Measurements from ENCODE around the gene SVIL.

SVIL gene

GRCh38 chr10:29634764-29635625 is at the start of gene SVIL:
SVIL (minus strand) TSS chr10:29634971; CDS start chr10:29555058, 79,913 bp downstream.
- peak; percentile 36; the same call in 1 of the 2 replicates for TF ChIP-seq TCF12 (IDR thresholded peaks at IDR 0.05; ENCODE audit: low read depth)
- peak; percentile 39; the same call in 1 of the 2 replicates for TF ChIP-seq MAX (IDR thresholded peaks at IDR 0.05)
- TF ChIP-seq USF1 (IDR thresholded peaks at IDR 0.05): no peak
- TF ChIP-seq CEBPB (IDR thresholded peaks at IDR 0.05): peak; percentile 31; the same call in 1 of the 2 replicates

GRCh38 chr10:29681676-29682448 is 47.1 kb upstream of the SVIL start:
- no peak for TF ChIP-seq RAD21 (IDR thresholded peaks at IDR 0.05; ENCODE audit: low read depth)

DNA sequence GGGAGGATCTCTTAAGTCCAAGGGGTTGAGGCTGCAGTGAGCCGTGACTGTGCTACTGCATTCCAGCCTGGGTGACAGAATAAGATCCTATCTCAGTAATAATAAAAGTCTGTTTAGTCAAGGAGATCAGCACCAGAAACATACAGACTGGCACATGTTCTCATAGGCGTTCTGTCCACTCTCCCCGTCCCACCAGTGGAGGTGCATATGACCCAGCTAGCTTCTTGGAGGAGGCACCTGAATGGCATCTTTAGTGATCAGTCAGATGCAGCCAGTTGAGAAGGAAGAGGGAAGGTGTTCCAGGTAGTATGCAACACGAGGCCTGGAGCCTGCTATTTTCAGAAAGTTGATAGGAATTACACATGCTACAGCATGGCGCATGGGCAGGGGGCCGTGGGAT is 45.3 kb upstream of the SVIL start:
- TF ChIP-seq RAD21 (IDR thresholded peaks at IDR 0.05; ENCODE audit: low read depth) (no peak), MAX (IDR thresholded peaks at IDR 0.05) (no peak), CREB1 (IDR thresholded peaks at IDR 0.05; ENCODE audit: low read depth) (no peak), ZBTB7A (IDR thresholded peaks at IDR 0.05; ENCODE audit: low read depth) (no peak), TCF12 (IDR thresholded peaks at IDR 0.05; ENCODE audit: low read depth) (no peak), YY1 (IDR thresholded peaks at IDR 0.05; ENCODE audit: low read depth) (no peak), CEBPB (IDR thresholded peaks at IDR 0.05) (no peak), EGR1 (IDR thresholded peaks at IDR 0.05) (no peak), USF1 (IDR thresholded peaks at IDR 0.05) (no peak), TAF1 (IDR thresholded peaks at IDR 0.05; ENCODE audit: low read depth) (no peak)

GRCh38 chr10:29676732-29677131 is 42.0 kb upstream of the SVIL start:
- no peak for TF ChIP-seq TAF1 (IDR thresholded peaks at IDR 0.05; ENCODE audit: low read depth)
- no peak for TF ChIP-seq MAX (IDR thresholded peaks at IDR 0.05)
- TF ChIP-seq NFIC (IDR thresholded peaks at IDR 0.05): no peak
- TF ChIP-seq ZBTB7A (IDR thresholded peaks at IDR 0.05; ENCODE audit: low read depth): no peak
- no peak for TF ChIP-seq TCF12 (IDR thresholded peaks at IDR 0.05; ENCODE audit: low read depth)
- TF ChIP-seq YY1 (IDR thresholded peaks at IDR 0.05; ENCODE audit: low read depth): no peak
- no peak for TF ChIP-seq EP300 (IDR thresholded peaks at IDR 0.05; ENCODE audit: borderline replicate concordance)
- no peak for TF ChIP-seq RAD21 (IDR thresholded peaks at IDR 0.05; ENCODE audit: low read depth)
- TF ChIP-seq FOXM1 (IDR thresholded peaks at IDR 0.05; ENCODE audit: borderline replicate concordance, low read depth): no peak
- no peak for TF ChIP-seq CREB1 (IDR thresholded peaks at IDR 0.05; ENCODE audit: low read depth)
- no peak for TF ChIP-seq USF1 (IDR thresholded peaks at IDR 0.05)
- TF ChIP-seq, protein P1, sequence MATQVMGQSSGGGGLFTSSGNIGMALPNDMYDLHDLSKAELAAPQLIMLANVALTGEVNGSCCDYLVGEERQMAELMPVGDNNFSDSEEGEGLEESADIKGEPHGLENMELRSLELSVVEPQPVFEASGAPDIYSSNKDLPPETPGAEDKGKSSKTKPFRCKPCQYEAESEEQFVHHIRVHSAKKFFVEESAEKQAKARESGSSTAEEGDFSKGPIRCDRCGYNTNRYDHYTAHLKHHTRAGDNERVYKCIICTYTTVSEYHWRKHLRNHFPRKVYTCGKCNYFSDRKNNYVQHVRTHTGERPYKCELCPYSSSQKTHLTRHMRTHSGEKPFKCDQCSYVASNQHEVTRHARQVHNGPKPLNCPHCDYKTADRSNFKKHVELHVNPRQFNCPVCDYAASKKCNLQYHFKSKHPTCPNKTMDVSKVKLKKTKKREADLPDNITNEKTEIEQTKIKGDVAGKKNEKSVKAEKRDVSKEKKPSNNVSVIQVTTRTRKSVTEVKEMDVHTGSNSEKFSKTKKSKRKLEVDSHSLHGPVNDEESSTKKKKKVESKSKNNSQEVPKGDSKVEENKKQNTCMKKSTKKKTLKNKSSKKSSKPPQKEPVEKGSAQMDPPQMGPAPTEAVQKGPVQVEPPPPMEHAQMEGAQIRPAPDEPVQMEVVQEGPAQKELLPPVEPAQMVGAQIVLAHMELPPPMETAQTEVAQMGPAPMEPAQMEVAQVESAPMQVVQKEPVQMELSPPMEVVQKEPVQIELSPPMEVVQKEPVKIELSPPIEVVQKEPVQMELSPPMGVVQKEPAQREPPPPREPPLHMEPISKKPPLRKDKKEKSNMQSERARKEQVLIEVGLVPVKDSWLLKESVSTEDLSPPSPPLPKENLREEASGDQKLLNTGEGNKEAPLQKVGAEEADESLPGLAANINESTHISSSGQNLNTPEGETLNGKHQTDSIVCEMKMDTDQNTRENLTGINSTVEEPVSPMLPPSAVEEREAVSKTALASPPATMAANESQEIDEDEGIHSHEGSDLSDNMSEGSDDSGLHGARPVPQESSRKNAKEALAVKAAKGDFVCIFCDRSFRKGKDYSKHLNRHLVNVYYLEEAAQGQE (IDR thresholded peaks at IDR 0.05; ENCODE audit: low read depth): no peak
- no peak for TF ChIP-seq TEAD4 (IDR thresholded peaks at IDR 0.05)

- no peak for TF ChIP-seq USF1 (IDR thresholded peaks at IDR 0.05)
- no peak for TF ChIP-seq ZBTB7A (IDR thresholded peaks at IDR 0.05; ENCODE audit: low read depth)
- no peak for TF ChIP-seq EGR1 (IDR thresholded peaks at IDR 0.05)
- no peak for TF ChIP-seq NFIC (IDR thresholded peaks at IDR 0.05)
- TF ChIP-seq FOXM1 (IDR thresholded peaks at IDR 0.05; ENCODE audit: borderline replicate concordance, low read depth): no peak
- no peak for TF ChIP-seq MAX (IDR thresholded peaks at IDR 0.05)
- no peak for TF ChIP-seq TCF12 (IDR thresholded peaks at IDR 0.05; ENCODE audit: low read depth)
- TF ChIP-seq TAF1 (IDR thresholded peaks at IDR 0.05; ENCODE audit: low read depth): no peak
- TF ChIP-seq CEBPB (IDR thresholded peaks at IDR 0.05): no peak
- TF ChIP-seq YY1 (IDR thresholded peaks at IDR 0.05; ENCODE audit: low read depth): no peak
- no peak for TF ChIP-seq EP300 (IDR thresholded peaks at IDR 0.05; ENCODE audit: borderline replicate concordance)
- TF ChIP-seq CREB1 (IDR thresholded peaks at IDR 0.05; ENCODE audit: low read depth): no peak
- TF ChIP-seq, protein P1 (IDR thresholded peaks at IDR 0.05; ENCODE audit: low read depth): no peak
These were observed 41.2 kb upstream of the SVIL start for GRCh38 chr10:29675984-29676383.
